PFSK-1 (cell line): Measurements from ENCODE around the gene ZNF101.

Experiments
- POLR2AphosphoS5 ChIP-seq: IDR thresholded peaks from 2 replicates; pipeline ENCODE4 v1.6.1; 2012; ENCODE audit warnings: low read depth, mild to moderate bottlenecking, control low read depth, low read length, moderate library complexity
- REST ChIP-seq, 2 experiments: IDR thresholded peaks; 2 replicates each; pipeline versions ENCODE4 v1.6.1 to v1.8.0; 2011 to 2012; ENCODE audit warnings: low read depth in 2 of 2, low read length in 2 of 2, control low read depth in 1 of 2, inconsistent platforms in 1 of 2, mild to moderate bottlenecking in 1 of 2, moderate library complexity in 1 of 2; ENCODE audit not compliant: insufficient read depth in 1 of 2
- SIN3A ChIP-seq: IDR thresholded peaks from 2 replicates; pipeline ENCODE4 v1.6.1; 2012; ENCODE audit warnings: mild to moderate bottlenecking, low read length, moderate library complexity, borderline replicate concordance; ENCODE audit not compliant: insufficient read depth
- TAF1 ChIP-seq: IDR thresholded peaks from 2 replicates; pipeline ENCODE4 v1.6.1; 2012; ENCODE audit warnings: low read length, control low read depth, borderline replicate concordance; ENCODE audit not compliant: insufficient read depth

GRCh38 chr19:19721896-19722295, 53.3 kb downstream of the ZNF101 start:
- no peak for TF ChIP-seq REST (IDR thresholded peaks at IDR 0.05; ENCODE audit: insufficient read depth in 1 of 2, low read depth in 2 of 2, low read length in 2 of 2)
- TF ChIP-seq POLR2AphosphoS5, result no peak
- TF ChIP-seq TAF1, result no peak
- TF ChIP-seq SIN3A, result no peak
